HG03060 (cell line): ENCODE measurements around the gene NUP62CL.

Experiments used
- ATAC-seq: cut with Tn5 transposase; IDR thresholded peaks from one replicate; pipeline ENCODE4 v1.9.1; 2021; ENCODE audit warnings: low read depth, moderate number of reproducible peaks; ENCODE audit not compliant: unreplicated experiment

NUP62CL gene

GRCh38 chrX:107154787-107155620, 51.2 kb downstream of the NUP62CL start:
- no peak for ATAC-seq

- no peak for ATAC-seq
Observed at GRCh38 chrX:107153005-107153404, 53.2 kb downstream of the NUP62CL start.

- no peak for ATAC-seq
Observed at GRCh38 chrX:107146670-107147069, 59.6 kb downstream of the NUP62CL start.

GRCh38 chrX:107135965-107136307, 70.3 kb downstream of the NUP62CL start:
- ATAC-seq = no peak

GRCh38 chrX:107135049-107135964, 70.9 kb downstream of the NUP62CL start:
- ATAC-seq = no peak

GRCh38 chrX:107123750-107124149, 82.5 kb downstream of the NUP62CL start:
- ATAC-seq = no peak

- ATAC-seq = no peak
Observed at GRCh38 chrX:107119283-107119682, 87.0 kb downstream of the NUP62CL start.

- peak; percentile 97 for ATAC-seq
Observed at GRCh38 chrX:107118322-107119147, 87.7 kb downstream of the NUP62CL start, which contains the start of gene RBM41. TSS of gene RBM41 (minus strand) at chrX:107118822. CDS start at chrX:107118773, 49 bp downstream.

GRCh38 chrX:107117993-107118321, 88.3 kb downstream of the NUP62CL start:
- ATAC-seq = peak; percentile 10

GRCh38 chrX:107107459-107107858, 98.8 kb downstream of the NUP62CL start:
- ATAC-seq = no peak

- ATAC-seq = no peak
Observed at GRCh38 chrX:107102980-107103379, 103.3 kb downstream of the NUP62CL start.

GRCh38 chrX:107076158-107076557, 130.1 kb downstream of the NUP62CL start:
- ATAC-seq = no peak
